Measurements from ENCODE around the gene ZFAND2A.

The ZFAND2A gene

GRCh38 chr7:1130021-1130990 lies 29.7 kb downstream of the ZFAND2A start:
- H3K27ac ChIP-seq, result peak overlapping the region; percentile 59
- no peak for TF ChIP-seq CTCF (IDR thresholded peaks at IDR 0.05)
- TF ChIP-seq ZFX (IDR thresholded peaks at IDR 0.05; ENCODE audit: borderline replicate concordance), result no peak

- H3K27ac ChIP-seq, result no peak overlapping the region
- TF ChIP-seq CTCF (IDR thresholded peaks at IDR 0.05) (no peak), ZFX (IDR thresholded peaks at IDR 0.05; ENCODE audit: borderline replicate concordance) (no peak)
Observed at GRCh38 chr7:1129431-1129830, 30.6 kb downstream of the ZFAND2A start.

GRCh38 chr7:1127001-1127400 lies 33.0 kb downstream of the ZFAND2A start:
- TF ChIP-seq ZFX (IDR thresholded peaks at IDR 0.05; ENCODE audit: borderline replicate concordance) (no peak), CTCF (IDR thresholded peaks at IDR 0.05) (no peak)
- no peak overlapping the region for H3K27ac ChIP-seq

GRCh38 chr7:1125603-1125969 lies 34.4 kb downstream of the ZFAND2A start:
- TF ChIP-seq ZFX (IDR thresholded peaks at IDR 0.05; ENCODE audit: borderline replicate concordance), result no peak
- no peak for TF ChIP-seq CTCF (IDR thresholded peaks at IDR 0.05)
- no peak overlapping the region for H3K27ac ChIP-seq

- TF ChIP-seq CTCF (IDR thresholded peaks at IDR 0.05) (no peak), ZFX (IDR thresholded peaks at IDR 0.05; ENCODE audit: borderline replicate concordance) (no peak)
- H3K27ac ChIP-seq, result no peak overlapping the region
Observed at GRCh38 chr7:1124816-1125602, 35.0 kb downstream of the ZFAND2A start.

GRCh38 chr7:1124164-1124563 lies 35.8 kb downstream of the ZFAND2A start:
- no peak overlapping the region for H3K27ac ChIP-seq

More at GRCh38 chr7:1124164-1124563, 35.8 kb downstream of the ZFAND2A start:
- no peak for TF ChIP-seq ZFX (IDR thresholded peaks at IDR 0.05; ENCODE audit: borderline replicate concordance)
- TF ChIP-seq CTCF (IDR thresholded peaks at IDR 0.05), result no peak

Data from 22Rv1 (cell line).